ENCODE results near the gene FAM83D. TPM values are rescaled to one million over a fixed set of nuclear protein-coding genes. Genes with fewer than 3 reads are reported as not detected.

FAM83D gene
- total RNA-seq, 1 donor from 2014 or later, result 1.7 TPM

Small RNA genes within 50 kb of the gene (small RNA-seq; reads per million reads assigned to genes)
- not detected for gene AL023803.1

Other genes with a start within 250 kb of the FAM83D start
- gene SLC32A1, start 201.9 kb upstream of the FAM83D start, total RNA-seq, result 6.4 TPM
- gene ACTR5, start 178.0 kb upstream of the FAM83D start, total RNA-seq, result 10.1 TPM
- gene PPP1R16B, start 120.7 kb upstream of the FAM83D start, total RNA-seq, result 12.9 TPM
- 12.6 TPM for gene DHX35, start 35.9 kb downstream of the FAM83D start, total RNA-seq